ENCODE results near the gene CDK2. TPM values are rescaled to one million over a fixed set of nuclear protein-coding genes. Genes with fewer than 3 reads are reported as not detected.

Gene CDK2
- total and polyA plus RNA-seq, 4 donors, result 5.1 to 22.6 (median 8.0) TPM

DNA sequence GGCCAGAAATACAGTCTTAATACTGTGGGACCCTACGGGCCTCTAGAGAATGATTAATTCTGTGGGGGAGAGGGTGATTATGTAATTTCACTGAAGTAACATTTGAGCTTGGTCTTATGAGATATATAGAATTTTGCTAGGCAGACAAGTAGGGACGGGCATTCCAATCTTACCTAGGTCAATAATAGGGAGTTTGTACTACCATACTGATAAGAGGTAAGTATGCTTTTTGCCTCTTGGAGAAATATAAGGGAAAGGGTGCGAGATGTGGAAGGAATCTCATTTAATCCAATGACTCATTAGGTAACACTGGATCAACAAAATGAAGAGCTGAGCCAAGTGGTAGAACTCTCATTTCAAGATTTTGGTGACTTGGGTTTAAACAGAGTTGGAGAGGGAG, 12.4 kb downstream of the CDK2 start:
- no peak for DNase-seq (ENCODE audit: low spot score)
- TF ChIP-seq GABPA (IDR thresholded peaks at IDR 0.05 in 1 of 2, conservative IDR thresholded peaks at IDR 0.05 in 1 of 2) (no peak), EGR1 (IDR thresholded peaks at IDR 0.05; ENCODE audit: low read depth in 2 of 2) (no peak), NR2F2 (IDR thresholded peaks at IDR 0.05) (no peak), JUND (IDR thresholded peaks at IDR 0.05) (no peak), RXRA (IDR thresholded peaks at IDR 0.05) (no peak), HNF4G (IDR thresholded peaks at IDR 0.05) (no peak), SP1 (IDR thresholded peaks at IDR 0.05) (no peak), MAX (IDR thresholded peaks at IDR 0.05) (no peak), FOXA2 (IDR thresholded peaks at IDR 0.05) (no peak), TAF1 (conservative IDR thresholded peaks at IDR 0.05) (no peak), HNF4A (conservative IDR thresholded peaks at IDR 0.05) (no peak), FOXA1 (IDR thresholded peaks at IDR 0.05) (no peak), YY1 (IDR thresholded peaks at IDR 0.05) (no peak), RAD21 (IDR thresholded peaks at IDR 0.05) (no peak)
- TF ChIP-seq, protein P1, sequence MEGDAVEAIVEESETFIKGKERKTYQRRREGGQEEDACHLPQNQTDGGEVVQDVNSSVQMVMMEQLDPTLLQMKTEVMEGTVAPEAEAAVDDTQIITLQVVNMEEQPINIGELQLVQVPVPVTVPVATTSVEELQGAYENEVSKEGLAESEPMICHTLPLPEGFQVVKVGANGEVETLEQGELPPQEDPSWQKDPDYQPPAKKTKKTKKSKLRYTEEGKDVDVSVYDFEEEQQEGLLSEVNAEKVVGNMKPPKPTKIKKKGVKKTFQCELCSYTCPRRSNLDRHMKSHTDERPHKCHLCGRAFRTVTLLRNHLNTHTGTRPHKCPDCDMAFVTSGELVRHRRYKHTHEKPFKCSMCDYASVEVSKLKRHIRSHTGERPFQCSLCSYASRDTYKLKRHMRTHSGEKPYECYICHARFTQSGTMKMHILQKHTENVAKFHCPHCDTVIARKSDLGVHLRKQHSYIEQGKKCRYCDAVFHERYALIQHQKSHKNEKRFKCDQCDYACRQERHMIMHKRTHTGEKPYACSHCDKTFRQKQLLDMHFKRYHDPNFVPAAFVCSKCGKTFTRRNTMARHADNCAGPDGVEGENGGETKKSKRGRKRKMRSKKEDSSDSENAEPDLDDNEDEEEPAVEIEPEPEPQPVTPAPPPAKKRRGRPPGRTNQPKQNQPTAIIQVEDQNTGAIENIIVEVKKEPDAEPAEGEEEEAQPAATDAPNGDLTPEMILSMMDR (IDR thresholded peaks at IDR 0.05; ENCODE audit: low read depth, low read length, missing input control), result no peak
- TF ChIP-seq, protein P2, sequence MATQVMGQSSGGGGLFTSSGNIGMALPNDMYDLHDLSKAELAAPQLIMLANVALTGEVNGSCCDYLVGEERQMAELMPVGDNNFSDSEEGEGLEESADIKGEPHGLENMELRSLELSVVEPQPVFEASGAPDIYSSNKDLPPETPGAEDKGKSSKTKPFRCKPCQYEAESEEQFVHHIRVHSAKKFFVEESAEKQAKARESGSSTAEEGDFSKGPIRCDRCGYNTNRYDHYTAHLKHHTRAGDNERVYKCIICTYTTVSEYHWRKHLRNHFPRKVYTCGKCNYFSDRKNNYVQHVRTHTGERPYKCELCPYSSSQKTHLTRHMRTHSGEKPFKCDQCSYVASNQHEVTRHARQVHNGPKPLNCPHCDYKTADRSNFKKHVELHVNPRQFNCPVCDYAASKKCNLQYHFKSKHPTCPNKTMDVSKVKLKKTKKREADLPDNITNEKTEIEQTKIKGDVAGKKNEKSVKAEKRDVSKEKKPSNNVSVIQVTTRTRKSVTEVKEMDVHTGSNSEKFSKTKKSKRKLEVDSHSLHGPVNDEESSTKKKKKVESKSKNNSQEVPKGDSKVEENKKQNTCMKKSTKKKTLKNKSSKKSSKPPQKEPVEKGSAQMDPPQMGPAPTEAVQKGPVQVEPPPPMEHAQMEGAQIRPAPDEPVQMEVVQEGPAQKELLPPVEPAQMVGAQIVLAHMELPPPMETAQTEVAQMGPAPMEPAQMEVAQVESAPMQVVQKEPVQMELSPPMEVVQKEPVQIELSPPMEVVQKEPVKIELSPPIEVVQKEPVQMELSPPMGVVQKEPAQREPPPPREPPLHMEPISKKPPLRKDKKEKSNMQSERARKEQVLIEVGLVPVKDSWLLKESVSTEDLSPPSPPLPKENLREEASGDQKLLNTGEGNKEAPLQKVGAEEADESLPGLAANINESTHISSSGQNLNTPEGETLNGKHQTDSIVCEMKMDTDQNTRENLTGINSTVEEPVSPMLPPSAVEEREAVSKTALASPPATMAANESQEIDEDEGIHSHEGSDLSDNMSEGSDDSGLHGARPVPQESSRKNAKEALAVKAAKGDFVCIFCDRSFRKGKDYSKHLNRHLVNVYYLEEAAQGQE (IDR thresholded peaks at IDR 0.05), result no peak
- TF ChIP-seq, protein P3, sequence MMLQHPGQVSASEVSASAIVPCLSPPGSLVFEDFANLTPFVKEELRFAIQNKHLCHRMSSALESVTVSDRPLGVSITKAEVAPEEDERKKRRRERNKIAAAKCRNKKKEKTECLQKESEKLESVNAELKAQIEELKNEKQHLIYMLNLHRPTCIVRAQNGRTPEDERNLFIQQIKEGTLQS (IDR thresholded peaks at IDR 0.05), result no peak
- TF ChIP-seq, protein P4, sequence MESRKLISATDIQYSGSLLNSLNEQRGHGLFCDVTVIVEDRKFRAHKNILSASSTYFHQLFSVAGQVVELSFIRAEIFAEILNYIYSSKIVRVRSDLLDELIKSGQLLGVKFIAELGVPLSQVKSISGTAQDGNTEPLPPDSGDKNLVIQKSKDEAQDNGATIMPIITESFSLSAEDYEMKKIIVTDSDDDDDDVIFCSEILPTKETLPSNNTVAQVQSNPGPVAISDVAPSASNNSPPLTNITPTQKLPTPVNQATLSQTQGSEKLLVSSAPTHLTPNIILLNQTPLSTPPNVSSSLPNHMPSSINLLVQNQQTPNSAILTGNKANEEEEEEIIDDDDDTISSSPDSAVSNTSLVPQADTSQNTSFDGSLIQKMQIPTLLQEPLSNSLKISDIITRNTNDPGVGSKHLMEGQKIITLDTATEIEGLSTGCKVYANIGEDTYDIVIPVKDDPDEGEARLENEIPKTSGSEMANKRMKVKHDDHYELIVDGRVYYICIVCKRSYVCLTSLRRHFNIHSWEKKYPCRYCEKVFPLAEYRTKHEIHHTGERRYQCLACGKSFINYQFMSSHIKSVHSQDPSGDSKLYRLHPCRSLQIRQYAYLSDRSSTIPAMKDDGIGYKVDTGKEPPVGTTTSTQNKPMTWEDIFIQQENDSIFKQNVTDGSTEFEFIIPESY (IDR thresholded peaks at IDR 0.05), result no peak
- WGBS, result 89% methylated on average over 3 of the region's 3 CpGs
- H3K9me3 ChIP-seq (ENCODE audit: control insufficient read depth in 4 of 4, low read length in 3 of 4), result no peaks in the 10 kb centered on the region
- H3K36me3 ChIP-seq (ENCODE audit: control insufficient read depth in 4 of 4, insufficient read depth in 3 of 4, low read depth in 1 of 4, low read length in 3 of 4), result peaks cover 3 to 13% (median 8%) of the 10 kb centered on the region in 4 donors
- H3K27ac ChIP-seq (ENCODE audit: low read depth in 1 of 2, low read length in 2 of 2), result no peak overlapping the region
- no peak overlapping the region for H3K9ac ChIP-seq (ENCODE audit: low read depth in 1 of 2, low read length in 2 of 2)
- H3K4me1 ChIP-seq (ENCODE audit: control insufficient read depth in 4 of 4, insufficient read depth in 4 of 4, low read length in 3 of 4), result peaks cover 6 to 20% (median 12%) of the 10 kb centered on the region in 4 donors
- no peak overlapping the region for H3K4me3 ChIP-seq (ENCODE audit: low read depth in 1 of 3, low read length in 3 of 3)
- H3K27me3 ChIP-seq (ENCODE audit: control insufficient read depth in 4 of 4, insufficient read depth in 4 of 4, low read length in 3 of 4), result no peaks in the 10 kb centered on the region
